Breast epithelium (tissue), 3 donors: ENCODE results near the gene PDE4C.

Source experiments
- POLR2A ChIP-seq: fragments of 450-650 bp; IDR thresholded peaks from one replicate; pipeline ENCODE4 v1.6.1; 2016; ENCODE audit warnings: antibody characterized with exemption, mild to moderate bottlenecking, moderate library complexity
- POLR2AphosphoS5 ChIP-seq, 3 donors: sonication (generic); formaldehyde crosslinking; IDR thresholded peaks; one replicate each; pipeline ENCODE4 v1.6.1; 2017; ENCODE audit warnings: antibody characterized with exemption in 3 of 3
- TF ChIP-seq, protein P1 (sequence below), 3 donors: fragments of 450-650 bp; IDR thresholded peaks; one replicate each; pipeline ENCODE4 v1.5.1; 2016 to 2017; ENCODE audit warnings: antibody characterized with exemption in 3 of 3, mild to moderate bottlenecking in 3 of 3, moderate library complexity in 3 of 3

DNA sequence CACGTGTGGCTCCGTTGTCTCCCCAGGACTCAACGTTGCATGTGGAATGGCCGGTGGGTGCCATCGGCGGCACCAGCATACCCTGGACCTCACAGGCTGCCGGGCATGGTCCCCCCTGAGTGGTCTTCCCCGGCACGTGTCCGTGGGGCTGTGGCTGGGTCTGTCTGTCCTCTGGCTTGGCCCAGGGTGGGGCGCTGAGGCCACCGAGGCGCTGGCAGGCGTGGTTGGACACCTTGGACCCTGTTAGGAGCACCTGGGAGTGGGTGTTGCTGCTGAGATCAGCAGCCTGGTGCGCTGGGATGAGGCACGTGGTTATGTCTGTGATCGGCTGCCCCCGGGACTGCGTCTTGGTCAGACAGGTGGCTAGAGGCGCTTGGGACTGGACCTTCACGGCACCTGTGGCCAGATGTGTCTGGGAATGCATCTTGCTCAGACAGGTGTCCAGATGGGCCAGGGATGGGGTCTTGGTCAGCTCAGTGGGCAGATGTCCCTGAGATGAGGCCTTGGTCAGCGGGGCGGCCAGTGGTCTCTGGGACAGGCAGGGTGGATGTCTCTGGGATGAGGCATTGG, 38.8 kb upstream of the PDE4C start:
- TF ChIP-seq POLR2A (no peak), POLR2AphosphoS5 (IDR thresholded peaks at IDR 0.05) (no peak)
- TF ChIP-seq, protein P1, sequence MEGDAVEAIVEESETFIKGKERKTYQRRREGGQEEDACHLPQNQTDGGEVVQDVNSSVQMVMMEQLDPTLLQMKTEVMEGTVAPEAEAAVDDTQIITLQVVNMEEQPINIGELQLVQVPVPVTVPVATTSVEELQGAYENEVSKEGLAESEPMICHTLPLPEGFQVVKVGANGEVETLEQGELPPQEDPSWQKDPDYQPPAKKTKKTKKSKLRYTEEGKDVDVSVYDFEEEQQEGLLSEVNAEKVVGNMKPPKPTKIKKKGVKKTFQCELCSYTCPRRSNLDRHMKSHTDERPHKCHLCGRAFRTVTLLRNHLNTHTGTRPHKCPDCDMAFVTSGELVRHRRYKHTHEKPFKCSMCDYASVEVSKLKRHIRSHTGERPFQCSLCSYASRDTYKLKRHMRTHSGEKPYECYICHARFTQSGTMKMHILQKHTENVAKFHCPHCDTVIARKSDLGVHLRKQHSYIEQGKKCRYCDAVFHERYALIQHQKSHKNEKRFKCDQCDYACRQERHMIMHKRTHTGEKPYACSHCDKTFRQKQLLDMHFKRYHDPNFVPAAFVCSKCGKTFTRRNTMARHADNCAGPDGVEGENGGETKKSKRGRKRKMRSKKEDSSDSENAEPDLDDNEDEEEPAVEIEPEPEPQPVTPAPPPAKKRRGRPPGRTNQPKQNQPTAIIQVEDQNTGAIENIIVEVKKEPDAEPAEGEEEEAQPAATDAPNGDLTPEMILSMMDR (IDR thresholded peaks at IDR 0.05) = no peak
